IPS-18c (cell line): ENCODE measurements around the gene PLEKHG4.

ENCODE experiments used
- H3K4me3 ChIP-seq: 2 replicates; pipeline ENCODE4 v1.7.0; 2013; ENCODE audit warnings: low read depth, mild to moderate bottlenecking, low read length, moderate library complexity; ENCODE audit not compliant: insufficient read depth
- H3K9me3 ChIP-seq: one replicate; pipeline ENCODE4 v1.6.1; 2013; ENCODE audit warnings: mild to moderate bottlenecking, low read length, moderate library complexity; ENCODE audit not compliant: control insufficient read depth, insufficient read depth

Gene PLEKHG4

GRCh38 chr16:67255553-67256221, 23.6 kb upstream of the PLEKHG4 start:
- H3K9me3 ChIP-seq, result no peaks in the 10 kb centered on the region
- no peak overlapping the region for H3K4me3 ChIP-seq

- H3K4me3 ChIP-seq, result no peak overlapping the region
- H3K9me3 ChIP-seq, result no peaks in the 10 kb centered on the region
Observed at GRCh38 chr16:67256701-67257230, 22.6 kb upstream of the PLEKHG4 start.

GRCh38 chr16:67257486-67258160, 21.7 kb upstream of the PLEKHG4 start:
- Histone ChIP-seq H3K4me3 (no peak overlapping the region), H3K9me3 (no peaks in the 10 kb centered on the region)

- Histone ChIP-seq H3K4me3 (no peak overlapping the region), H3K9me3 (no peaks in the 10 kb centered on the region)
Observed at GRCh38 chr16:67258161-67258835, 21.0 kb upstream of the PLEKHG4 start.

- no peak overlapping the region for H3K4me3 ChIP-seq
- no peaks in the 10 kb centered on the region for H3K9me3 ChIP-seq
Observed at GRCh38 chr16:67259705-67260104, 19.6 kb upstream of the PLEKHG4 start.

GRCh38 chr16:67260426-67261063, 18.8 kb upstream of the PLEKHG4 start:
- Histone ChIP-seq H3K9me3 (no peaks in the 10 kb centered on the region), H3K4me3 (no peak overlapping the region)

- H3K9me3 ChIP-seq, result no peaks in the 10 kb centered on the region
- H3K4me3 ChIP-seq, result no peak overlapping the region
Observed at GRCh38 chr16:67263201-67263600, 16.1 kb upstream of the PLEKHG4 start.

GRCh38 chr16:67264277-67264676, 15.1 kb upstream of the PLEKHG4 start:
- H3K4me3 ChIP-seq, result no peak overlapping the region
- no peaks in the 10 kb centered on the region for H3K9me3 ChIP-seq

- Histone ChIP-seq H3K4me3 (no peak overlapping the region), H3K9me3 (no peaks in the 10 kb centered on the region)
Observed at GRCh38 chr16:67264866-67265265, 14.5 kb upstream of the PLEKHG4 start.

- Histone ChIP-seq H3K9me3 (no peaks in the 10 kb centered on the region), H3K4me3 (no peak overlapping the region)
Observed at GRCh38 chr16:67265834-67266233, 13.5 kb upstream of the PLEKHG4 start.

GRCh38 chr16:67268136-67268579, 11.2 kb upstream of the PLEKHG4 start:
- H3K4me3 ChIP-seq, result no peak overlapping the region
- no peaks in the 10 kb centered on the region for H3K9me3 ChIP-seq

GRCh38 chr16:67269766-67270165, 9.6 kb upstream of the PLEKHG4 start:
- H3K9me3 ChIP-seq, result no peaks in the 10 kb centered on the region

GRCh38 chr16:67270931-67271338, 8.4 kb upstream of the PLEKHG4 start:
- H3K4me3 ChIP-seq, result no peak overlapping the region

More at GRCh38 chr16:67269766-67270165, 9.6 kb upstream of the PLEKHG4 start:
- no peak overlapping the region for H3K4me3 ChIP-seq

GRCh38 chr16:67271446-67271845, 7.9 kb upstream of the PLEKHG4 start:
- Histone ChIP-seq H3K9me3 (no peaks in the 10 kb centered on the region), H3K4me3 (no peak overlapping the region)

More at GRCh38 chr16:67270931-67271338, 8.4 kb upstream of the PLEKHG4 start:
- H3K9me3 ChIP-seq, result no peaks in the 10 kb centered on the region

GRCh38 chr16:67275321-67275720, 4.0 kb upstream of the PLEKHG4 start:
- H3K4me3 ChIP-seq, result no peak overlapping the region
- H3K9me3 ChIP-seq, result no peaks in the 10 kb centered on the region

GRCh38 chr16:67277294-67277998, 1.9 kb upstream of the PLEKHG4 start:
- Histone ChIP-seq H3K9me3 (no peaks in the 10 kb centered on the region), H3K4me3 (no peak overlapping the region)
